Measurements from ENCODE around the gene MACROD2.

MACROD2 gene

DNA sequence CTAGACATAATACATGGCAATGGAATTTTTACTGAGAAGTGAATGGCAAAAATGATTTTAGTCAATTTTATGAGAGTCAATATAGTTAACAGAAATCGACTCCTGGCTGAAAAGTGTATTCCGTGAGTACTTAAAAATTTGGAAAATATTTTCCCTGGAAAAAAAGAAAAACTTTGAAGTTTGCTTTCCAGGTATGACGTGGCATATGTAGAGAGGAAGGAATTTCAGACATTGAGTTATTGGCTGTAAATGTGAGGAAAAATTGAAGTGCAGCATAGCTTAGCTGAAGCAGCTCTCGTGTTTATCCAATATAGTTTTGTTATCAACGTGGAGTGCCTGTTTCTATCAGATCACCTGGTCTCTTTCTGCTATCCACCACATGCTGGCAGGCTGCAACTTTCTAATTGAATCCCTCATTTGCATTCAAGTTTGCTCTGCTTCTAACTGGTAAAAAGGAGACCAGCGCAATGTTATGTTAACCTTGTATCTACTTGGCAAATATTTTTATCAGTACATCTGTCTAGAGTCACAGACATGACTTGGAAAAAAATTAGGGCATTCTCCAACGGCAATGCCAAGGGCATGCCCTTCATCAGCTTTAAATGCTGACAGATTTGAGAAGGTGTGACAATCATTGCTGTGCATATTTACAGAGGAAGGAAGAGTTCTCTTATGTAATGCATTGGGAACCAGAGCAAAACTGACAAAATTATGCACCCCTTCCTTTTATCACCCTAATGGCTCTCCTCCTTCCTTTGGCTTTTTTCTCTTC is 1444.9 kb downstream of the MACROD2 start:
- DNase-seq: no peak

- DNase-seq: no peak
These were observed 1449.9 kb downstream of the MACROD2 start for GRCh38 chr20:15445056-15445840.

DNA sequence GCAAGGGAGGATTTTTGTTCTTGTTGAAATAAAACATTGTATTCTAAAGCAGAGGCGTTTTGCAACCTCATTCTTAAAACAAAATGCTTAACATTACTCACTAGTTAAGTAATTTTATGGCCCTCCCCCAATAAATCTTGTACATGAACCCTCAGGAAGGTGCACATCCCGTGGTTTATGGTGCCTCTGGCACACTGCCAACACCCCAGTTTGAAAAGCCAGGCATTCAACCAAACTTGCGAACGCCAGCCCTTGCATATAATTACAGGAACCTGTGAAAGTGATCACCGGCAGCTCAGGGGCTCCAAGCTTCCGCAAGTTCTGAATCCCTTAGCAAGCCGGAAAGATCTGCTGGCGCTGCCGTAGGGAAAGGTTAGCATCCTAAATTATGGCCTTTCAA is 1451.1 kb downstream of the MACROD2 start:
- DNase-seq: no peak

DNA sequence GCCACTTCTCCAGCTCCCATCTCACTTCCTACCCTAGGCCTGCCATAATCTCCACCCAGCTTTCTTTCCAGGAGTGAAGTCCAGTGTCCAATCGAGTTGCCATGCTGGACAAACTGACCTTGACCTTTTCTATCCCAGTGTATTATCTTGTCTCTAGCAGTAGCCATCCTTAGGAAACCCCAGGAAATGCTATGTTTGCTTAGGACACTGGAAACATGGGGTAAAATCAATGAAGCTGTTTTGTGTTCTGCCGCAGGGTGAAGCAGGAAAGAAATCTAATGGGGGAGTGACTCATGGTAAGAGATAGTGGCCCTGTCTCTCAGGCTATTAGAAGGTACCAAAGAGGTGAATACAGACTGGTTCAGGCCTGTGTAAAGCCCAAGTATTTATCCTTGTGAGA is 1452.2 kb downstream of the MACROD2 start:
- no peak for DNase-seq

DNA sequence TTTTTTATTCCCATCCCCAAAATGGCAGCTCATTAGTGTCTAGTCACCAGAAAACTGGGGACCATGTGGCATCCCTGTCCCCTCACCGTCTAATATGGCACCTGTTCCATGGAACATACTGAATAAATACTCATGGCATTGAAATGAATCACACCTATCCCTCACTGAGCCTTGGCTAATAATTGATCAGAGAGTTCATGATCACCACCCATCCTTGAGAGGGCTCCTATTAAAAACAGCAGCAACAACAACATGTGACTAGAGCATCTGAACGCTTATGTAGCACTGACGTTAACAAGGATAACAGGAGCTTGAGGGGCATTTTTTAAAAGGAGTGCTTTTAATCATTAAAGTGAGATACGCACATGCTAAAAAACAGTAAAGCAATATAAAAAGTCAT is 1453.7 kb downstream of the MACROD2 start:
- DNase-seq: no peak

- no peak for DNase-seq
These were observed 1455.9 kb downstream of the MACROD2 start for GRCh38 chr20:15451241-15451640.

- no peak for DNase-seq
These were observed 1460.0 kb downstream of the MACROD2 start for GRCh38 chr20:15455279-15455678.

DNA sequence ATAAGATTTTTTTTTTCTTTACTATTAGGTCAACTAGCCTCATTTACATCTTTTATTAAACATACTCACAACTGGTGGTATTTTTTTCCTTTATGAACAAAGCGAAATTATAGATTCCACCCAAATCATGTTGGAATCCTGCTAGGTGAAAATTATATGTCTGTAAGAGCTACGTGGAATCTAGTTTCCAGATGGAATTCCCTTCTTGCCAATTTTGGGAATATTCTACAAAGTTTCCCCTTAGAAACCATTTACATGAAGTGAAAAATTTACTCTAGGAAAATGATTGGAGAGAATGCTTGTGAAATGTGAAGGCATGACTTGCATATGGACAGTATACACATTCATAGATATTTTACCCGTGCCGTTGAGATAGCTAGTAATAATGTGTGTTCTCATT is 1466.6 kb downstream of the MACROD2 start:
- DNase-seq: no peak

- no peak for DNase-seq
These were observed 1480.2 kb downstream of the MACROD2 start for GRCh38 chr20:15475483-15475882.

DNA sequence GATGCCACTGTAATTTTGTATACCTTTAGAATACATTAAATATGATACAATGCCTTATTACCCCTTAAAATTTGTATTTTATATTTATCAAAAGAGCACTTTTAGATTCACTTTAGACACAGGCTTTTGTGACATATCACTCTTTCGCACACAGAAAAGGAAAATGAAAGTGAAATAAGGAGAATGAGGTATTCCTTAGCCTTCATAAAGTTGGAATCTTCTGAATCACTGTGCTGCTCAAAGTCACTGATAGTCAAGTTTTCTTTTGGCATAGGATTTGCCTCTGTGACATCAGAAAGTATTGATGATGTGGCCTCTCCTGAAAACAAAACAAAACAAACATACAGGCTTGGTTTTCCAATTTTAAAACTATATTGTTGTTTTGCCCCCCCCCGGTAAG is 1480.9 kb downstream of the MACROD2 start:
- DNase-seq: no peak

DNA sequence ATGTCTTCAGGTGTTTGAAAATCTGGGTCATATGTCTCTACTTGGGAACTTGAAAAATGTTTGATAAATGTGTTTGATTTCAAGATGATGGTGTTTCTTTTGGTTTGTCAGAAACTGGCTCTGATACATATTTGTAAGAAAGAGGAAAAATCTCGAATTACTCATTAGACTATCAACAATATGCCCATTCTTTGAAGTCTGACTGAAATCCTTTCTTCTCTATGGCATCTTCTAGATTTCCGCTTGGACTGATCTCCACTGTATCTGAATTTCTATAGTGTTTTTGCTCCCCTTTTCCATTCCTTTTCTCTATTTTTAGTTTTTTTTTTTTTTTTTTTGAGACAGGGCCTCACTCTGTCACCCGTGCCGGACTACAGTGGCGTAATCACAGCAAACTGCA is 1481.5 kb downstream of the MACROD2 start:
- DNase-seq: no peak

DNA sequence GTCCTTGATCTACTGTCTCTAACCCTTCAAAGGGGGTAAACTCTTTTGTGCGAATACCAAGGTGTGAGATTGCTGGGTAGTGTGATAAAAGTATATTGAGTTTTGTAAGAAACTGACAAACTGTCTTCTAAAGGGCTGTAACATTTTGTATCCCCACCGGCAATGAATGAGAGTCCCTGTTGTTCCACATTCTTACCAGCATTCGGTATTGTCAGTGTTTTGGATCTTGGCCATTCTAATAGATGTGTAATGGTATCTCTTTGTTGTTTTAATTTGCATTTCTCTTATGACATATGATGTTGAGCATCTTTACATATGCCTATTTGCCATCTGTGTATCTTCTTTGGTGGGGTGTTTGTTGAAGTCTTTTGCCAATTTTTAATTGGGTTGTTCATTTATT is 1487.2 kb downstream of the MACROD2 start:
- no peak for DNase-seq

DNA sequence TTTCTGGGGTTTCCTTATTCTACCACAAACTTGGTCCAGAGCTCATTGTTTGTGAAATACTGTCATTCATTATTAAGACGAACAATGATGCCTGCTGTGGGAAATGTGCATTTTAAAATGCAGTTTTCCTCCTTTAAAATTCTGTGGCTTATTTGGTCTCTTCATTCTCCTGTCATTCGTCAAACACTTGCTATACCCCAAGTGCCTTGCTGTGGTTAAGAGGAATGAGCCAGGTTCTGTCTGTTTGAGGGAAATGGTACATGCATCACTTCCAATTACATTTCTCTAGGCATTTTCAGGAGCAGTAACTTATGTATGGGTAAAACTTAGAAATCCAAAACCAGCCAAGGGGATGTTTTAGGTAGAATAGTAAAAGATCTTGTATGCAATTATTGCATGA is 1490.2 kb downstream of the MACROD2 start:
- no peak for DNase-seq

DNA sequence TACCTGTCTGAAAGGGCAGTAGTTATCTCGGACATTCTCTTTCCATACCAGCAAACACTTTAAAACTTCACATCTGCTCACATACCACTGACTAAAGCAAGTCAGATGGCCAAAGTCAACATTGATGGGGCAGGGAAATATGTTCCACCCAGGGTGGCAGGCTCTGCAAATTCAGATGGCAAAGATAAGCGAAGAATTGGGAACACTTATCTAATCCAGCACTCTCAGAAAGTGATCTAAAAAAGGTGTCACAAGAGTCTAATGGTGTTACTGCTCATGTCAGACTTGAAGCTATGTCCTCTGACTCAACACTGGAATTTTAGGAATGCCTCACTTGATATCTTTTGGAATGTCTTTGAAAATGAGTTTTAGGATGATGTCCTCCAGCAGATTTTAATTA is 1491.7 kb downstream of the MACROD2 start:
- no peak for DNase-seq

DNA sequence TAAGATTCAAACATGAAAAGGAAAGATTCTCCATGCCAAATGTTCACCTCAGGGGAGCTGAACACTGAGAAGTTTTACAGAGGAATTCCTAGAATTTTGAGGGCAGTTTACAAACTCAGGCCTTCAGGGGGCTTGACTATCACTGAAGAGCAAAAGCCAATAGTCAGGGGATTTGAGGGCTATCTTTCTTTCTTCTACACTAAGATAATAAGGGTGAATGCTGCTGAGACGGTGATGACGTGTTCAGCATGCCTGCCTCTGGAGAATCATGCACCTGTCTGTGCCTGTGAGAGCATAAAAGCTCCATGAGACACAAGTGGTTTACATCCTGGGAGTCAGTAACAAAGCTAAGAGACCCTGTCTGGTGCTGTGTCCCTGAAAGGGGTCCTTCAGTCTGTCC is 1492.4 kb downstream of the MACROD2 start:
- DNase-seq: no peak

DNA sequence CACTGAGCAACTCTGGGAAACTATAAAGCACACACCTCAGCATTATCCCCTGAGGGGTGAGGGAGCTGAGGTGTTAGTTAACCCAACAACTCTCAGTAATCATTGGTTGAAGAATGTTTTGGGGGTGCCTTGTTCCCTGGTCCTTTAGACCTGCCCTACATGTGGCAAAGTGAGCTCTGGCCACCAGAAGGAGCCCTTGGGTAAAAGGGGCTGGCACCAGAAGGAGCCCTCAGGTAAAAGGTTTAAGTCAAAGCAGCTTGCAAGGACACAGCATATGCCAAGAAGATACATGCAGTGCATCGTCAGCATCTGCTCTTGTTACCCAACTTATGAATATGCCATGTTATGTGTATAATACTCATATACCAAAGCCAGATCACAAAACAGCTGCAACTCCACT is 1496.3 kb downstream of the MACROD2 start:
- no peak for DNase-seq

GRCh38 chr20:15494851-15495250 is 1499.5 kb downstream of the MACROD2 start:
- no peak for DNase-seq

DNA sequence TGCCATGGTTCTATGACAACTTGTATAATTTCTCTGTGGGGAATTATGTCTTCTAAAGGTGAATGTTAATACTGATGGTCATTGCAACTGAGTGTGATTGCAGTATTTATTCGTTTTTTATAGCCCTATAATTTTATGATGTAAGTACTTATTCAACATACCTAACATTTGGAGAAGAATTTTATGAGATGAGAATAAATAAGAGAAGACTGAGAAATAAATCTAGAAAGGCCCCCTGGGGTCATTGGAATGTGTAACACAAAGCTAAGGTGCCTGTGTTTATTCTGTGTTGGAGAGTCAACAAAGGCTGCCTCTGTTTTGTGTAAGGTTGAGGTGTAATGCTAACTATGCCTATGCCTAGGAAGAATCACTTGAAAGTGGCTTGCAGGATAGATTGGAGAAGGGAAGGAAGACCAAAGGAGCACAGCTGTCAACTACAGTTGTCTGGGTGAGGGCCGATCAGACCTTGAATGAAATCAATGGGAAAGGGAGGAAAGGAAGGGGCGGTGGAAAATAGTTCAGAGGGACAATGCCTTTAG is 1501.3 kb downstream of the MACROD2 start:
- DNase-seq: no peak

- DNase-seq: no peak
These were observed 1503.6 kb downstream of the MACROD2 start for GRCh38 chr20:15498926-15499325.

- DNase-seq: no peak
These were observed 1511.0 kb downstream of the MACROD2 start for GRCh38 chr20:15506311-15506710.

- no peak for DNase-seq
These were observed 1511.8 kb downstream of the MACROD2 start for GRCh38 chr20:15507151-15507550.

DNA sequence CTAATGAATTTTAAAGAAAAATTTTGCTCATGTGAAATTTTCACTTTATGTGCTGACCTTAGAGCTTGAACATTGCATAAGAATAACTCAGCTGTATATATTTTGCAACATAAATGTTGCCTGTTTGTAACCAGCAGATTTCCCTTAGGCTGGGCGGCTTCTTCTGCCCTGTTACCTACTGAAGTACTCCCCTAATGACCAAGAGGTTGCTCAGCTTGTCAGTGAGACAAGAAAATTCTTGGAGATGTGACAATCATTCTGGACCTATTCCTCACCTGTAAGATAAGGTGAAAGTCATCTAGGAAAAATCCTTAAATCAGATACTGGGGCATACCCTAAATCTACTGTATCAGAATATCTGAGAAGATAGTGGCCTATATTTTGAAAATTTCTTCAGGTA is 1516.2 kb downstream of the MACROD2 start:
- no peak for DNase-seq

DNA sequence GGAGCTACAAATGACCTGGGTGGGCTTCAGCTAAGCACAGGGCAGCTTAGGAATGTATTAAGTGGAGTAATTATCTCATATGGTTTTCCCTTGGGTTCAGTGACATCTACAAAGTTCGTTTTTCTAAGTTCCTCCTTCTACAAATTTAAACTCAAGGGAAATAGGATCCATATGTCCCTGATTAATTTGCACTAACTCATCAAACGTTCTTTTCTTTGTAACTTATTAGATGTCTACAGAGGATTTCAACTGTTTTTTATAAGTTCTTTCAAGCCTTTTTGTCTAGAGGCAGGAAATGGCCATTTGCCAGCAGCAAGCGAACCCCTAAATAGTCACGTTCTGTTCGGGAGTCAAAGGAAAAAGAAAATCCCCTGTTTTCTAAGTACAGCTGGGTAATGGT is 1517.6 kb downstream of the MACROD2 start:
- no peak for DNase-seq

DNA sequence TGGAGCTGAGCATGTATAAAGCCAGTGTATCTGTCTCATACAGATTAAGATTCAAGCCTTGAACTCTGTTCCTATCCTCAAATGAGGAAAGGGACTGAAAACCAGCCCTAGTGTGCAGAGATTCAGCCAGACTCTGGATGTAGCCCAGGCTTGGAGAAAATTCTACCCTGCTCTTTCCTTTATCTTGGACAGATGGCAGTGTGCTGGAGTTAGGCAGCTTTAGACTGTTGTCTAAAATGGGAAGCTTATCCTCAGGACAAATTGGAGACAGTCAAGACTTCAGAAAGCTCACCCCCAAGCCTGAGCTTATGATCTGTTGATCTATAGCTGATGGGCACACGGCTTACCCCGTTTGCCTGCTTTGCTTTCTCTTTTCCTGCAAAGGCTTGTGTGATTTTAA is 1520.4 kb downstream of the MACROD2 start:
- DNase-seq: no peak
